ENCODE results near the gene CORO7.

Gene CORO7

GRCh38 chr16:4316108-4316863 is 100.1 kb downstream of the CORO7 start:
- Histone ChIP-seq H3K27me3 (ENCODE audit: insufficient read depth, low read length) (no peaks in the 10 kb centered on the region), H3K36me3 (ENCODE audit: insufficient read depth, low read length) (no peaks in the 10 kb centered on the region), H3K4me1 (ENCODE audit: control insufficient read depth, insufficient read depth, low read length, unreplicated experiment) (peaks cover 42% of the 10 kb centered on the region), H3K27ac (ENCODE audit: low read depth, low read length) (peak overlapping the region; percentile 7; the same call in 1 of the 2 replicates), H3K4me3 (ENCODE audit: low read depth, low read length) (peak overlapping the region; percentile 85), H2AFZ (ENCODE audit: low read length, unreplicated experiment) (no peak overlapping the region), H3K79me2 (ENCODE audit: control insufficient read depth, insufficient read depth, low read length, unreplicated experiment) (peaks cover 49% of the 10 kb centered on the region)

- Histone ChIP-seq H3K4me3 (ENCODE audit: low read depth, low read length) (peak within 1 kb of the TSS; percentile 85), H3K27ac (ENCODE audit: low read depth, low read length) (peak within 1 kb of the TSS; percentile 73), H3K27me3 (ENCODE audit: insufficient read depth, low read length) (no peaks in the 10 kb centered on the region), H2AFZ (ENCODE audit: low read length, unreplicated experiment) (peak within 1 kb of the TSS; percentile 70), H3K79me2 (ENCODE audit: control insufficient read depth, insufficient read depth, low read length, unreplicated experiment) (peaks cover 40% of the 10 kb centered on the region), H3K36me3 (ENCODE audit: insufficient read depth, low read length) (no peaks in the 10 kb centered on the region), H3K4me1 (ENCODE audit: control insufficient read depth, insufficient read depth, low read length, unreplicated experiment) (peaks cover 34% of the 10 kb centered on the region)
Observed at GRCh38 chr16:4315186-4316107, 100.9 kb downstream of the CORO7 start, which contains the start of gene GLIS2. Gene GLIS2, plus strand, starts transcription at chr16:4316067. Its CDS starts 16,214 bp downstream, at chr16:4332281.

GRCh38 chr16:4314532-4315185 is 101.7 kb downstream of the CORO7 start:
- Histone ChIP-seq H3K27ac (ENCODE audit: low read depth, low read length) (peak overlapping the region; percentile 73), H3K27me3 (ENCODE audit: insufficient read depth, low read length) (no peaks in the 10 kb centered on the region), H3K36me3 (ENCODE audit: insufficient read depth, low read length) (no peaks in the 10 kb centered on the region), H3K4me3 (ENCODE audit: low read depth, low read length) (peak overlapping the region; percentile 82), H3K4me1 (ENCODE audit: control insufficient read depth, insufficient read depth, low read length, unreplicated experiment) (peaks cover 26% of the 10 kb centered on the region), H2AFZ (ENCODE audit: low read length, unreplicated experiment) (peak overlapping the region; percentile 70), H3K79me2 (ENCODE audit: control insufficient read depth, insufficient read depth, low read length, unreplicated experiment) (peaks cover 32% of the 10 kb centered on the region)

GRCh38 chr16:4313563-4314531 is 102.5 kb downstream of the CORO7 start:
- Histone ChIP-seq H3K36me3 (ENCODE audit: insufficient read depth, low read length) (no peaks in the 10 kb centered on the region), H3K4me1 (ENCODE audit: control insufficient read depth, insufficient read depth, low read length, unreplicated experiment) (peaks cover 18% of the 10 kb centered on the region), H3K79me2 (ENCODE audit: control insufficient read depth, insufficient read depth, low read length, unreplicated experiment) (peaks cover 24% of the 10 kb centered on the region), H3K27ac (ENCODE audit: low read depth, low read length) (no peak overlapping the region), H3K27me3 (ENCODE audit: insufficient read depth, low read length) (no peaks in the 10 kb centered on the region), H2AFZ (ENCODE audit: low read length, unreplicated experiment) (no peak overlapping the region), H3K4me3 (ENCODE audit: low read depth, low read length) (peak overlapping the region; percentile 82)

GRCh38 chr16:4309833-4310266 is 106.5 kb downstream of the CORO7 start:
- H2AFZ ChIP-seq (ENCODE audit: low read length, unreplicated experiment) = no peak overlapping the region
- peaks cover 13% of the 10 kb centered on the region for H3K79me2 ChIP-seq (ENCODE audit: control insufficient read depth, insufficient read depth, low read length, unreplicated experiment)
- no peak overlapping the region for H3K27ac ChIP-seq (ENCODE audit: low read depth, low read length)
- H3K27me3 ChIP-seq (ENCODE audit: insufficient read depth, low read length) = no peaks in the 10 kb centered on the region
- H3K36me3 ChIP-seq (ENCODE audit: insufficient read depth, low read length) = peaks cover 5% of the 10 kb centered on the region; the same call in 1 of the 2 replicates
- peaks cover 6% of the 10 kb centered on the region for H3K4me1 ChIP-seq (ENCODE audit: control insufficient read depth, insufficient read depth, low read length, unreplicated experiment)
- no peak overlapping the region for H3K4me3 ChIP-seq (ENCODE audit: low read depth, low read length)

- Histone ChIP-seq H3K27ac (ENCODE audit: low read depth, low read length) (no peak overlapping the region), H2AFZ (ENCODE audit: low read length, unreplicated experiment) (no peak overlapping the region), H3K4me3 (ENCODE audit: low read depth, low read length) (no peak overlapping the region), H3K36me3 (ENCODE audit: insufficient read depth, low read length) (peaks cover 5% of the 10 kb centered on the region; the same call in 1 of the 2 replicates), H3K27me3 (ENCODE audit: insufficient read depth, low read length) (no peaks in the 10 kb centered on the region), H3K4me1 (ENCODE audit: control insufficient read depth, insufficient read depth, low read length, unreplicated experiment) (peaks cover 6% of the 10 kb centered on the region), H3K79me2 (ENCODE audit: control insufficient read depth, insufficient read depth, low read length, unreplicated experiment) (peaks cover 13% of the 10 kb centered on the region)
Observed at GRCh38 chr16:4309102-4309832, 107.1 kb downstream of the CORO7 start.

GRCh38 chr16:4307215-4308037 is 109.0 kb downstream of the CORO7 start:
- Histone ChIP-seq H3K4me3 (ENCODE audit: low read depth, low read length) (peak overlapping the region; percentile 81), H3K27ac (ENCODE audit: low read depth, low read length) (peak overlapping the region; percentile 67), H3K36me3 (ENCODE audit: insufficient read depth, low read length) (peaks cover 5% of the 10 kb centered on the region; the same call in 1 of the 2 replicates), H2AFZ (ENCODE audit: low read length, unreplicated experiment) (peak overlapping the region; percentile 39), H3K79me2 (ENCODE audit: control insufficient read depth, insufficient read depth, low read length, unreplicated experiment) (peaks cover 13% of the 10 kb centered on the region), H3K27me3 (ENCODE audit: insufficient read depth, low read length) (no peaks in the 10 kb centered on the region), H3K4me1 (ENCODE audit: control insufficient read depth, insufficient read depth, low read length, unreplicated experiment) (peaks cover 6% of the 10 kb centered on the region)

- H3K4me1 ChIP-seq (ENCODE audit: control insufficient read depth, insufficient read depth, low read length, unreplicated experiment) = peaks cover 6% of the 10 kb centered on the region
- H3K4me3 ChIP-seq (ENCODE audit: low read depth, low read length) = peak overlapping the region; percentile 81
- peak overlapping the region; percentile 34 for H2AFZ ChIP-seq (ENCODE audit: low read length, unreplicated experiment)
Observed at GRCh38 chr16:4306470-4307214, 109.8 kb downstream of the CORO7 start.

More at GRCh38 chr16:4306470-4307214, 109.8 kb downstream of the CORO7 start:
- H3K36me3 ChIP-seq (ENCODE audit: insufficient read depth, low read length) = peaks cover 5% of the 10 kb centered on the region; the same call in 1 of the 2 replicates
- H3K79me2 ChIP-seq (ENCODE audit: control insufficient read depth, insufficient read depth, low read length, unreplicated experiment) = peaks cover 13% of the 10 kb centered on the region
- H3K27me3 ChIP-seq (ENCODE audit: insufficient read depth, low read length) = no peaks in the 10 kb centered on the region
- H3K27ac ChIP-seq (ENCODE audit: low read depth, low read length) = peak overlapping the region; percentile 67

All from ACC112 (cell line).